DOHH2 (cell line): ENCODE results near the gene GTSE1.

Source experiments
- CTCF ChIP-seq: fragments of 200-600 bp; sonication (generic); IDR thresholded peaks from one replicate; pipeline ENCODE4 v1.5.1; 2014; ENCODE audit warnings: antibody characterized with exemption, mild to moderate bottlenecking, low read depth, low read length; ENCODE audit not compliant: poor library complexity, severe bottlenecking
- EZH2phosphoT487 ChIP-seq: fragments of 200-600 bp; sonication (generic); IDR thresholded peaks from 2 replicates; pipeline ENCODE4 v1.6.1; 2017; ENCODE audit warnings: borderline replicate concordance, mild to moderate bottlenecking, antibody characterized with exemption, low read length, moderate library complexity, mixed read lengths

GRCh38 chr22:46349238-46349637 lies 52.6 kb downstream of the GTSE1 start:
- TF ChIP-seq CTCF: no peak
- no peak for TF ChIP-seq EZH2phosphoT487
